NB4 (cell line): ENCODE measurements around the gene MTMR4.

Experiments
- CTCF ChIP-seq: IDR thresholded peaks from one replicate; pipeline ENCODE4 v1.5.1; 2012; ENCODE audit warnings: low read depth, low read length
- MAX ChIP-seq: IDR thresholded peaks from 2 replicates; pipeline ENCODE4 v1.6.1; 2011; ENCODE audit warnings: low read depth, low read length
- MYC ChIP-seq: IDR thresholded peaks from 2 replicates; pipeline ENCODE4 v1.6.1; 2011; ENCODE audit warnings: low read depth, low read length
- POLR2A ChIP-seq: IDR thresholded peaks from 2 replicates; pipeline ENCODE4 v1.6.1; 2011; ENCODE audit warnings: mild to moderate bottlenecking; ENCODE audit not compliant: insufficient read length; ENCODE audit errors: extremely low read depth

- TF ChIP-seq CTCF (no peak), POLR2A (no peak), MAX (no peak), MYC (no peak)
Observed at GRCh38 chr17:58537266-58537665, 22.8 kb upstream of the MTMR4 start.
